HEK293 (cell line): Measurements from ENCODE around the gene MZB1.

Experiments used
- GLI4 ChIP-seq: fragments of 450-650 bp; formaldehyde crosslinking; IDR thresholded peaks from 2 replicates; pipeline ENCODE4 v1.5.1; 2016; ENCODE audit warnings: missing biosample characterization, missing genetic modification characterization
- GLIS2 ChIP-seq: fragments of 450-650 bp; formaldehyde crosslinking; IDR thresholded peaks from 2 replicates; pipeline ENCODE4 v1.5.1; 2016; ENCODE audit warnings: missing biosample characterization, missing genetic modification characterization
- HOXA7 ChIP-seq: sonication (generic); formaldehyde crosslinking; IDR thresholded peaks from 2 replicates; pipeline ENCODE4 v1.8.1; 2022; ENCODE audit warnings: missing genetic modification reagents, borderline replicate concordance
- KLF8 ChIP-seq: fragments of 450-650 bp; formaldehyde crosslinking; IDR thresholded peaks from 2 replicates; pipeline ENCODE4 v1.5.1; 2016; ENCODE audit warnings: missing biosample characterization, missing genetic modification characterization
- PBX3 ChIP-seq: sonication (generic); formaldehyde crosslinking; IDR thresholded peaks from 2 replicates; pipeline ENCODE4 v1.8.1; 2022; ENCODE audit warnings: mild to moderate bottlenecking, moderate library complexity, missing genetic modification reagents
- REPIN1 ChIP-seq: fragments of 450-650 bp; formaldehyde crosslinking; IDR thresholded peaks from 2 replicates; pipeline ENCODE4 v1.5.1; 2017; ENCODE audit warnings: missing biosample characterization, missing genetic modification characterization, low read depth
- ZBTB21 ChIP-seq: fragments of 450-650 bp; formaldehyde crosslinking; IDR thresholded peaks from 2 replicates; pipeline ENCODE4 v1.5.1; 2017; ENCODE audit warnings: missing biosample characterization, missing genetic modification characterization
- ZFHX2 ChIP-seq: fragments of 450-650 bp; formaldehyde crosslinking; conservative IDR thresholded peaks from 2 replicates; pipeline ENCODE4 v1.5.1; 2016; ENCODE audit warnings: missing biosample characterization, missing genetic modification characterization
- ZNF121 ChIP-seq: fragments of 450-650 bp; formaldehyde crosslinking; IDR thresholded peaks from 2 replicates; pipeline ENCODE4 v1.5.1; 2016; ENCODE audit warnings: missing biosample characterization, missing genetic modification characterization
- ZNF140 ChIP-seq: fragments of 450-650 bp; formaldehyde crosslinking; IDR thresholded peaks from 2 replicates; pipeline ENCODE4 v1.5.1; 2016; ENCODE audit warnings: missing biosample characterization, missing genetic modification characterization
- ZNF292 ChIP-seq: fragments of 450-650 bp; formaldehyde crosslinking; IDR thresholded peaks from 2 replicates; pipeline ENCODE4 v1.5.1; 2016; ENCODE audit warnings: low read depth, missing biosample characterization, missing genetic modification characterization, borderline replicate concordance
- ZNF362 ChIP-seq: fragments of 450-650 bp; formaldehyde crosslinking; IDR thresholded peaks from 2 replicates; pipeline ENCODE4 v1.5.1; 2016; ENCODE audit warnings: missing biosample characterization, missing genetic modification characterization
- ZNF394 ChIP-seq: fragments of 450-650 bp; formaldehyde crosslinking; IDR thresholded peaks from 2 replicates; pipeline ENCODE4 v1.5.1; 2016; ENCODE audit warnings: missing biosample characterization, missing genetic modification characterization, mild to moderate bottlenecking, moderate library complexity, borderline replicate concordance
- ZNF449 ChIP-seq: fragments of 450-650 bp; formaldehyde crosslinking; IDR thresholded peaks from 2 replicates; pipeline ENCODE4 v1.5.1; 2017; ENCODE audit warnings: missing biosample characterization, mild to moderate bottlenecking, missing genetic modification characterization, moderate library complexity
- ZNF585B ChIP-seq: fragments of 450-650 bp; formaldehyde crosslinking; IDR thresholded peaks from 2 replicates; pipeline ENCODE4 v1.5.1; 2016; ENCODE audit warnings: missing biosample characterization, missing genetic modification characterization
- ZNF626 ChIP-seq: fragments of 450-650 bp; sonication (Bioruptor Pico); formaldehyde crosslinking; IDR thresholded peaks from 2 replicates; pipeline ENCODE4 v1.5.1; 2018; ENCODE audit warnings: missing biosample characterization, missing genetic modification characterization, inconsistent platforms
- ZNF629 ChIP-seq: fragments of 450-650 bp; formaldehyde crosslinking; IDR thresholded peaks from 2 replicates; pipeline ENCODE4 v1.5.1; 2017; ENCODE audit warnings: missing biosample characterization, missing genetic modification characterization
- ZNF654 ChIP-seq: fragments of 450-650 bp; formaldehyde crosslinking; IDR thresholded peaks from 2 replicates; pipeline ENCODE4 v1.5.1; 2016; ENCODE audit warnings: low read depth, missing biosample characterization, missing genetic modification characterization
- ZNF701 ChIP-seq: fragments of 450-650 bp; formaldehyde crosslinking; IDR thresholded peaks from 2 replicates; pipeline ENCODE4 v1.5.1; 2016; ENCODE audit warnings: missing biosample characterization, missing genetic modification characterization
- ZNF704 ChIP-seq: fragments of 450-650 bp; formaldehyde crosslinking; IDR thresholded peaks from 2 replicates; pipeline ENCODE4 v1.5.1; 2016; ENCODE audit warnings: missing biosample characterization, missing genetic modification characterization
- ZSCAN23 ChIP-seq: fragments of 450-650 bp; formaldehyde crosslinking; IDR thresholded peaks from 2 replicates; pipeline ENCODE4 v1.5.1; 2016; ENCODE audit warnings: missing biosample characterization, missing genetic modification characterization
- TF ChIP-seq, protein P1 (sequence below): fragments of 450-650 bp; formaldehyde crosslinking; conservative IDR thresholded peaks from 2 replicates; pipeline ENCODE4 v1.5.1; 2016; ENCODE audit warnings: low read depth, missing biosample characterization, missing genetic modification characterization
- TF ChIP-seq, protein P2 (sequence below): fragments of 450-650 bp; formaldehyde crosslinking; IDR thresholded peaks from 2 replicates; pipeline ENCODE4 v1.5.1; 2017; ENCODE audit warnings: missing biosample characterization, missing genetic modification characterization
- TF ChIP-seq, protein P3 (sequence below): fragments of 450-650 bp; formaldehyde crosslinking; IDR thresholded peaks from 2 replicates; pipeline ENCODE4 v1.5.1; 2016; ENCODE audit warnings: missing biosample characterization, missing genetic modification characterization

MZB1 gene

DNA sequence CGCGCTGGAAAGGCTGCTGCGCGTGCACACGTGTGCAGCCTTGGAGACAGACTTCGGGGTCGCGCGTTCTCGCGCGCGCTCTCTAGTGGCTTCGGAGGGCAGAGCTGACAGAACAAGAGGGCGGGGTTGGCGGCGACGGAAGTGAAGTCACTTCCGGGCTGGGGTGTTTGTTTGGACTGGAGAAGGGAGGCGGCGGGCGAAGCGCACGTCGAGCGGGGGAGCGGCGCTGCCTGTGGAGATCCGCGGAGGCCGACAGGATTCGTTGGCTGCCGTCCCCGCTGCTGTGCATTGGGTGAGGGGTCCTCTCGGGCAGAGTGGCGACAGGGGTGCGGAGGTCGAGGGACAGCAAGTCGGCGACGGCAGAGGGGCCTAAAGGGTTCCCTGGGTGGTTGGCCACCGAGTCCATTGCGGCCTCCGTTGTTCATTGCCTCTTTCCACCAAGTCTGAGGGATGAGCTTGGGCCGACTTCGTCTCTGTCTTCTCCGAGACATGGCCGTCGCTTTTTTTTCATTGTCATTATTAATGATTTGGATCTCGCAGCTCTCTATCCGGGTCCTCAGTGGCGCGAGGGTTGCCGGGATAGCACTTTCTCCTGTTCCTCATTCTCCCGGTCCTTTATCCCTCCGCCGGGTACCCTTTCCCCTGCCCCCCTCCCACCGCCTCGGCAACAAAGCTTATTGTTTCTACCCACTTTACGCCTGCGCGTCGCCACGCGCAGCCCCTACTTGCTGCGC lies 47.9 kb downstream of the MZB1 start, which contains the start of gene PAIP2 (continued):
- TF ChIP-seq HOXA7 (CRISPR knock-in tag) (no peak), ZSCAN23 (tag by site-specific recombination) (peak; percentile 98), ZNF704 (tag by site-specific recombination) (no peak), ZNF140 (tag by site-specific recombination) (no peak), ZNF362 (tag by site-specific recombination) (peak; percentile 100), ZNF629 (tag by site-specific recombination) (peak; percentile 92), REPIN1 (tag by site-specific recombination) (peak; percentile 98; the same call in 1 of the 2 replicates), ZNF626 (no peak), GLIS2 (tag by site-specific recombination) (peak; percentile 29; the same call in 1 of the 2 replicates), GLI4 (tag by site-specific recombination) (peak; percentile 100), ZNF585B (tag by site-specific recombination) (0 out of 2 replicates have a peak, but pooled peaks have one; percentile 28), ZNF701 (tag by site-specific recombination) (no peak), ZNF394 (tag by site-specific recombination) (peak; percentile 84), ZNF121 (tag by site-specific recombination) (0 out of 2 replicates have a peak, but pooled peaks have one; percentile 4), ZNF292 (tag by site-specific recombination) (no peak), ZNF654 (tag by site-specific recombination) (no peak), KLF8 (tag by site-specific recombination) (peak; percentile 93), PBX3 (CRISPR knock-in tag) (peak; percentile 48; the same call in 1 of the 2 replicates), ZBTB21 (tag by site-specific recombination) (peak; percentile 71; the same call in 1 of the 2 replicates), ZFHX2 (peak; percentile 95), ZNF449 (tag by site-specific recombination) (peak; percentile 83)
- TF ChIP-seq, protein P1, sequence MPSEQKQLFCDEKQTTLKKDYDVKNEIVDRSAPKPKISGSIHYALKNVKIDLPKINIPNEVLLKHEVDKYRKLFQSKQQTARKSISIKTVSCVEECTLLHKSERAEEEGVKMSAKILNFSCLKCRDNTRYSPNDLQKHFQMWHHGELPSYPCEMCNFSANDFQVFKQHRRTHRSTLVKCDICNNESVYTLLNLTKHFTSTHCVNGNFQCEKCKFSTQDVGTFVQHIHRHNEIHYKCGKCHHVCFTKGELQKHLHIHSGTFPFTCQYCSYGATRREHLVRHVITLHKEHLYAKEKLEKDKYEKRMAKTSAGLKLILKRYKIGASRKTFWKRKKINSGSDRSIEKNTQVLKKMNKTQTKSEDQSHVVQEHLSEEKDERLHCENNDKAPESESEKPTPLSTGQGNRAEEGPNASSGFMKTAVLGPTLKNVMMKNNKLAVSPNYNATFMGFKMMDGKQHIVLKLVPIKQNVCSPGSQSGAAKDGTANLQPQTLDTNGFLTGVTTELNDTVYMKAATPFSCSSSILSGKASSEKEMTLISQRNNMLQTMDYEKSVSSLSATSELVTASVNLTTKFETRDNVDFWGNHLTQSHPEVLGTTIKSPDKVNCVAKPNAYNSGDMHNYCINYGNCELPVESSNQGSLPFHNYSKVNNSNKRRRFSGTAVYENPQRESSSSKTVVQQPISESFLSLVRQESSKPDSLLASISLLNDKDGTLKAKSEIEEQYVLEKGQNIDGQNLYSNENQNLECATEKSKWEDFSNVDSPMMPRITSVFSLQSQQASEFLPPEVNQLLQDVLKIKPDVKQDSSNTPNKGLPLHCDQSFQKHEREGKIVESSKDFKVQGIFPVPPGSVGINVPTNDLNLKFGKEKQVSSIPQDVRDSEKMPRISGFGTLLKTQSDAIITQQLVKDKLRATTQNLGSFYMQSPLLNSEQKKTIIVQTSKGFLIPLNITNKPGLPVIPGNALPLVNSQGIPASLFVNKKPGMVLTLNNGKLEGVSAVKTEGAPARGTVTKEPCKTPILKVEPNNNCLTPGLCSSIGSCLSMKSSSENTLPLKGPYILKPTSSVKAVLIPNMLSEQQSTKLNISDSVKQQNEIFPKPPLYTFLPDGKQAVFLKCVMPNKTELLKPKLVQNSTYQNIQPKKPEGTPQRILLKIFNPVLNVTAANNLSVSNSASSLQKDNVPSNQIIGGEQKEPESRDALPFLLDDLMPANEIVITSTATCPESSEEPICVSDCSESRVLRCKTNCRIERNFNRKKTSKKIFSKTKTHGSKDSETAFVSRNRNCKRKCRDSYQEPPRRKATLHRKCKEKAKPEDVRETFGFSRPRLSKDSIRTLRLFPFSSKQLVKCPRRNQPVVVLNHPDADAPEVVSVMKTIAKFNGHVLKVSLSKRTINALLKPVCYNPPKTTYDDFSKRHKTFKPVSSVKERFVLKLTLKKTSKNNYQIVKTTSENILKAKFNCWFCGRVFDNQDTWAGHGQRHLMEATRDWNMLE, result peak; percentile 67
- TF ChIP-seq, protein P2, sequence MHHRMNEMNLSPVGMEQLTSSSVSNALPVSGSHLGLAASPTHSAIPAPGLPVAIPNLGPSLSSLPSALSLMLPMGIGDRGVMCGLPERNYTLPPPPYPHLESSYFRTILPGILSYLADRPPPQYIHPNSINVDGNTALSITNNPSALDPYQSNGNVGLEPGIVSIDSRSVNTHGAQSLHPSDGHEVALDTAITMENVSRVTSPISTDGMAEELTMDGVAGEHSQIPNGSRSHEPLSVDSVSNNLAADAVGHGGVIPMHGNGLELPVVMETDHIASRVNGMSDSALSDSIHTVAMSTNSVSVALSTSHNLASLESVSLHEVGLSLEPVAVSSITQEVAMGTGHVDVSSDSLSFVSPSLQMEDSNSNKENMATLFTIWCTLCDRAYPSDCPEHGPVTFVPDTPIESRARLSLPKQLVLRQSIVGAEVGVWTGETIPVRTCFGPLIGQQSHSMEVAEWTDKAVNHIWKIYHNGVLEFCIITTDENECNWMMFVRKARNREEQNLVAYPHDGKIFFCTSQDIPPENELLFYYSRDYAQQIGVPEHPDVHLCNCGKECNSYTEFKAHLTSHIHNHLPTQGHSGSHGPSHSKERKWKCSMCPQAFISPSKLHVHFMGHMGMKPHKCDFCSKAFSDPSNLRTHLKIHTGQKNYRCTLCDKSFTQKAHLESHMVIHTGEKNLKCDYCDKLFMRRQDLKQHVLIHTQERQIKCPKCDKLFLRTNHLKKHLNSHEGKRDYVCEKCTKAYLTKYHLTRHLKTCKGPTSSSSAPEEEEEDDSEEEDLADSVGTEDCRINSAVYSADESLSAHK (tag by site-specific recombination), result peak; percentile 79
- TF ChIP-seq, protein P3, sequence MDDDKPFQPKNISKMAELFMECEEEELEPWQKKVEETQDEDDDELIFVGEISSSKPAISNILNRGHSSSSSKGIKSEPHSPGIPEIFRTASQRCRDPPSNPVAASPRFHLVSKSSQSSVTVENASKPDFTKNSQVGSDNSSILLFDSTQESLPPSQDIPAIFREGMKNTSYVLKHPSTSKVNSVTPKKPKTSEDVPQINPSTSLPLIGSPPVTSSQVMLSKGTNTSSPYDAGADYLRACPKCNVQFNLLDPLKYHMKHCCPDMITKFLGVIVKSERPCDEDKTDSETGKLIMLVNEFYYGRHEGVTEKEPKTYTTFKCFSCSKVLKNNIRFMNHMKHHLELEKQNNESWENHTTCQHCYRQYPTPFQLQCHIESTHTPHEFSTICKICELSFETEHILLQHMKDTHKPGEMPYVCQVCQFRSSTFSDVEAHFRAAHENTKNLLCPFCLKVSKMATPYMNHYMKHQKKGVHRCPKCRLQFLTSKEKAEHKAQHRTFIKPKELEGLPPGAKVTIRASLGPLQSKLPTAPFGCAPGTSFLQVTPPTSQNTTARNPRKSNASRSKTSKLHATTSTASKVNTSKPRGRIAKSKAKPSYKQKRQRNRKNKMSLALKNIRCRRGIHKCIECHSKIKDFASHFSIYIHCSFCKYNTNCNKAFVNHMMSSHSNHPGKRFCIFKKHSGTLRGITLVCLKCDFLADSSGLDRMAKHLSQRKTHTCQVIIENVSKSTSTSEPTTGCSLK (tag by site-specific recombination), result no peak
